Karpas-422 (cell line): Measurements from ENCODE around the gene EPPIN. TPM values are rescaled to one million over a fixed set of nuclear protein-coding genes. Genes with fewer than 3 reads are reported as not detected.

Source experiments
- DNase-seq: peaks from one replicate; pipeline ENCODE4 v3.0.0-alpha.2; 2015
- H2AFZ ChIP-seq: fragments of 200-600 bp; sonication (generic); 2 replicates; pipeline ENCODE4 v1.6.1; 2014; ENCODE audit warnings: antibody characterized with exemption, low read length, mixed read lengths
- H3K27ac ChIP-seq: fragments of 200-600 bp; sonication (generic); 2 replicates; pipeline ENCODE4 v1.5.1; 2014; ENCODE audit warnings: mild to moderate bottlenecking, low read length, moderate library complexity
- H3K27me3 ChIP-seq: fragments of 200-600 bp; sonication (generic); 2 replicates; pipeline ENCODE4 v1.6.1; 2014; ENCODE audit warnings: low read length, mixed read lengths
- H3K36me3 ChIP-seq: fragments of 200-600 bp; sonication (generic); 2 replicates; pipeline ENCODE4 v1.6.1; 2014; ENCODE audit warnings: low read length, mixed read lengths; ENCODE audit not compliant: insufficient read depth
- H3K4me1 ChIP-seq: fragments of 200-600 bp; sonication (generic); 2 replicates; pipeline ENCODE4 v1.6.1; 2014; ENCODE audit warnings: mild to moderate bottlenecking, low read length, mixed read lengths
- H3K4me2 ChIP-seq: fragments of 200-600 bp; sonication (generic); 2 replicates; pipeline ENCODE4 v1.6.1; 2014; ENCODE audit warnings: low read length, low read depth, mild to moderate bottlenecking; ENCODE audit not compliant: poor library complexity, severe bottlenecking
- H3K4me3 ChIP-seq: fragments of 200-600 bp; sonication (generic); 2 replicates; pipeline ENCODE4 v1.5.1; 2014; ENCODE audit warnings: mild to moderate bottlenecking, antibody characterized with exemption, low read length, mixed read lengths
- H3K79me2 ChIP-seq: fragments of 200-600 bp; sonication (generic); 2 replicates; pipeline ENCODE4 v1.6.1; 2014; ENCODE audit warnings: mild to moderate bottlenecking, low read length, mixed read lengths
- H3K9ac ChIP-seq: fragments of 200-600 bp; sonication (generic); 2 replicates; pipeline ENCODE4 v1.6.0; 2014; ENCODE audit warnings: low read length
- H3K9me2 ChIP-seq: fragments of 200-600 bp; sonication (generic), shearing (Covaris generic); replicated peaks from 2 replicates; pipeline ENCODE4 v1.6.0; 2014; ENCODE audit warnings: mild to moderate bottlenecking, low read length, moderate library complexity; ENCODE audit not compliant: insufficient read depth
- H3K9me3 ChIP-seq: fragments of 300-700, 200-600 bp; sonication (generic); 2 replicates; pipeline ENCODE4 v1.6.1; 2014; ENCODE audit warnings: low read length, mixed read lengths
- H4K20me1 ChIP-seq: fragments of 200-600 bp; sonication (generic); 2 replicates; pipeline ENCODE4 v1.6.1; 2014; ENCODE audit warnings: mild to moderate bottlenecking, antibody characterized with exemption, low read length, low read depth; ENCODE audit not compliant: insufficient read depth
- total RNA-seq: library from RNA; depleted of rRNA; stranded (reverse); fragments of >200 nt; shearing (Covaris generic); gene quantifications from 2 replicates; pipeline ENCODE4 v1.2.3, GENCODE V29; 2014; ENCODE audit warnings: low replicate concordance

EPPIN gene
- total RNA-seq, 1 experiment from 2014 or later = not detected

GRCh38 chr20:45506398-45506797, 40.8 kb downstream of the EPPIN start:
- Histone ChIP-seq H3K9ac (no peak overlapping the region), H3K27ac (no peak overlapping the region), H2AFZ (no peak overlapping the region), H4K20me1 (no peaks in the 10 kb centered on the region), H3K4me1 (no peaks in the 10 kb centered on the region), H3K9me2 (no peaks in the 10 kb centered on the region), H3K79me2 (no peaks in the 10 kb centered on the region), H3K36me3 (no peaks in the 10 kb centered on the region), H3K4me2 (no peak overlapping the region), H3K27me3 (no peaks in the 10 kb centered on the region), H3K4me3 (no peak overlapping the region), H3K9me3 (no peaks in the 10 kb centered on the region)
- DNase-seq = no peak

GRCh38 chr20:45503403-45503802, 43.8 kb downstream of the EPPIN start:
- H3K4me3 ChIP-seq = no peak overlapping the region
- H3K4me1 ChIP-seq = no peaks in the 10 kb centered on the region
- H4K20me1 ChIP-seq = no peaks in the 10 kb centered on the region
- no peaks in the 10 kb centered on the region for H3K79me2 ChIP-seq
- no peaks in the 10 kb centered on the region for H3K9me2 ChIP-seq
- no peak for DNase-seq
- H2AFZ ChIP-seq = no peak overlapping the region
- H3K27me3 ChIP-seq = no peaks in the 10 kb centered on the region
- H3K4me2 ChIP-seq = no peak overlapping the region
- H3K9ac ChIP-seq = no peak overlapping the region
- H3K9me3 ChIP-seq = no peaks in the 10 kb centered on the region
- H3K36me3 ChIP-seq = no peaks in the 10 kb centered on the region
- H3K27ac ChIP-seq = no peak overlapping the region

GRCh38 chr20:45502561-45502960, 44.6 kb downstream of the EPPIN start:
- H3K9me2 ChIP-seq = no peaks in the 10 kb centered on the region
- no peak overlapping the region for H2AFZ ChIP-seq
- H3K36me3 ChIP-seq = no peaks in the 10 kb centered on the region
- H3K79me2 ChIP-seq = no peaks in the 10 kb centered on the region
- H3K27me3 ChIP-seq = no peaks in the 10 kb centered on the region
- no peak overlapping the region for H3K27ac ChIP-seq
- no peaks in the 10 kb centered on the region for H4K20me1 ChIP-seq
- no peak overlapping the region for H3K4me2 ChIP-seq
- no peaks in the 10 kb centered on the region for H3K4me1 ChIP-seq
- no peak overlapping the region for H3K4me3 ChIP-seq
- no peaks in the 10 kb centered on the region for H3K9me3 ChIP-seq
- H3K9ac ChIP-seq = no peak overlapping the region
- no peak for DNase-seq

GRCh38 chr20:45501600-45501999, 45.6 kb downstream of the EPPIN start:
- H3K4me3 ChIP-seq = no peak overlapping the region
- H3K27ac ChIP-seq = no peak overlapping the region
- H3K9ac ChIP-seq = no peak overlapping the region
- H3K9me3 ChIP-seq = no peaks in the 10 kb centered on the region
- no peaks in the 10 kb centered on the region for H3K4me1 ChIP-seq
- no peaks in the 10 kb centered on the region for H3K36me3 ChIP-seq
- H2AFZ ChIP-seq = no peak overlapping the region
- no peaks in the 10 kb centered on the region for H3K9me2 ChIP-seq
- H3K79me2 ChIP-seq = no peaks in the 10 kb centered on the region
- H4K20me1 ChIP-seq = no peaks in the 10 kb centered on the region
- H3K4me2 ChIP-seq = no peak overlapping the region
- no peaks in the 10 kb centered on the region for H3K27me3 ChIP-seq
- no peak for DNase-seq

GRCh38 chr20:45500022-45500421, 47.2 kb downstream of the EPPIN start:
- H3K27ac ChIP-seq = no peak overlapping the region
- no peaks in the 10 kb centered on the region for H3K9me3 ChIP-seq
- no peaks in the 10 kb centered on the region for H4K20me1 ChIP-seq
- no peak overlapping the region for H2AFZ ChIP-seq
- no peaks in the 10 kb centered on the region for H3K36me3 ChIP-seq
- H3K9me2 ChIP-seq = no peaks in the 10 kb centered on the region
- H3K4me3 ChIP-seq = no peak overlapping the region
- H3K9ac ChIP-seq = no peak overlapping the region
- H3K4me2 ChIP-seq = no peak overlapping the region
- H3K27me3 ChIP-seq = no peaks in the 10 kb centered on the region
- no peaks in the 10 kb centered on the region for H3K4me1 ChIP-seq
- H3K79me2 ChIP-seq = no peaks in the 10 kb centered on the region
- DNase-seq = no peak

GRCh38 chr20:45497971-45498494, 49.2 kb downstream of the EPPIN start:
- Histone ChIP-seq H2AFZ (no peak overlapping the region), H3K4me3 (no peak overlapping the region), H3K27ac (no peak overlapping the region), H4K20me1 (no peaks in the 10 kb centered on the region), H3K9ac (no peak overlapping the region), H3K4me1 (no peaks in the 10 kb centered on the region), H3K36me3 (no peaks in the 10 kb centered on the region), H3K9me3 (no peaks in the 10 kb centered on the region), H3K27me3 (no peaks in the 10 kb centered on the region), H3K4me2 (no peak overlapping the region), H3K79me2 (no peaks in the 10 kb centered on the region), H3K9me2 (no peaks in the 10 kb centered on the region)
- DNase-seq = no peak

GRCh38 chr20:45496166-45496565, 51.0 kb downstream of the EPPIN start:
- Histone ChIP-seq H3K27ac (no peak overlapping the region), H3K9me2 (no peaks in the 10 kb centered on the region), H4K20me1 (no peaks in the 10 kb centered on the region), H3K79me2 (no peaks in the 10 kb centered on the region), H3K36me3 (no peaks in the 10 kb centered on the region), H3K27me3 (no peaks in the 10 kb centered on the region), H3K4me3 (no peak overlapping the region), H3K9ac (no peak overlapping the region), H2AFZ (no peak overlapping the region), H3K4me1 (no peaks in the 10 kb centered on the region), H3K9me3 (no peaks in the 10 kb centered on the region), H3K4me2 (no peak overlapping the region)
- DNase-seq = no peak

- no peak for DNase-seq
- Histone ChIP-seq H3K27me3 (no peaks in the 10 kb centered on the region), H3K4me2 (no peak overlapping the region), H3K79me2 (no peaks in the 10 kb centered on the region), H3K27ac (no peak overlapping the region), H3K36me3 (no peaks in the 10 kb centered on the region), H3K9ac (no peak overlapping the region), H3K9me3 (no peaks in the 10 kb centered on the region), H2AFZ (no peak overlapping the region), H3K4me1 (no peaks in the 10 kb centered on the region), H4K20me1 (no peaks in the 10 kb centered on the region), H3K9me2 (no peaks in the 10 kb centered on the region), H3K4me3 (no peak overlapping the region)
Measured at GRCh38 chr20:45495501-45495941, 51.7 kb downstream of the EPPIN start.
